SH-SY5Y (cell line): ENCODE results near the gene SLC25A21.

Experiments
- GATA2 ChIP-seq: IDR thresholded peaks from 2 replicates; pipeline ENCODE4 v1.6.1; 2011; ENCODE audit warnings: mild to moderate bottlenecking, low read depth, low read length
- GATA3 ChIP-seq: IDR thresholded peaks from 2 replicates; pipeline ENCODE4 v1.6.1; 2011; ENCODE audit warnings: low read depth, mild to moderate bottlenecking, low read length, moderate library complexity

- TF ChIP-seq GATA3 (no peak), GATA2 (no peak)
These were observed 195.8 kb downstream of the SLC25A21 start for GRCh38 chr14:36976571-36977023.
